Measurements from ENCODE around the gene TAF8.

The TAF8 gene

DNA sequence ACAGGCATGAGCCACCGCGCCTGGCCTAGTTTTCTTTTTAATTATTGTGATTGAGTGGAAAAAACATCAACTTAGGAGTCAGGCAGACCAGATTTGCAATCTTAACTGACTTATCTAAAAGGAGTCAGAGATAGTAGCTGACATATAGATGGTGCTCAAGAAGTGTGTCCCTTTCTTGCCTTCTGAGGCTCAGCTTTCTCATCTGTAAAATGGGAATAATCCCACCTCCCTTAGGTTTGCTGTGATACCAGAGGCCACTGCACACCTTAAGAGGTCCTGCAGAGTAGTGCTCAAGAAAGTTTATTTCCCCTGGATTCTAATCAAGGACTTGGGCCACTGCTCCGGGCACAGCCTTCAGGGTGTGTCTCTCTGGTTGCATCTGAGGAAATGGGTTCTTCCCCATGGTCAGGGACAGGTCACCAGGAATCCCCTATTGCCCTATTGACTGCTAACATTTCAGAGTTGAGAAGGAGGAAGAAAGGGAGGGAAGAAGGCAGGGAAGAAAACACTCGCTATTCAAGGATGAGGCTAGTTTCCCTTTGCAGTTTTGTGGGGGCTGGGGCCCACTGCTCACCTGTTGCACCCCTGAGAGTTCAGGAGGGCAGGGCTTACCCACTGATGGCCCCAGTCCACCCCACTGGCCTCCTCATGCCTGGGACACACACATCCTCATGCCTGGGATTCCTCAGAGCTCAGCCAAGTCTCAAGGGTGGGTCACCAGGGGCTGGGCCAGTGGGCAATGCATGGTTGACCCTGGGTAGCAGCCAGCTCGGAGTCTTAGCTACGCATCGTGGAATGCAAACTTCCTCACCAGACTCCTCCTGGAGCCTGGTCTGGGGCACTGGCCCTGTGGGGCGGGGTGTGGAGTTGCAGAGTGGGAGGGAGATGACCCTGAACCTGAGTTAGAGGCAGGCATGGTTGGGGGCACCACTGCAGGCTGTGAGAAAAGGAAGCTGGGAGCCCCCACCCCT, 70.9 kb downstream of the TAF8 start:
- H3K4me3 ChIP-seq (ENCODE audit: low read depth, low read length) = no peak overlapping the region

DNA sequence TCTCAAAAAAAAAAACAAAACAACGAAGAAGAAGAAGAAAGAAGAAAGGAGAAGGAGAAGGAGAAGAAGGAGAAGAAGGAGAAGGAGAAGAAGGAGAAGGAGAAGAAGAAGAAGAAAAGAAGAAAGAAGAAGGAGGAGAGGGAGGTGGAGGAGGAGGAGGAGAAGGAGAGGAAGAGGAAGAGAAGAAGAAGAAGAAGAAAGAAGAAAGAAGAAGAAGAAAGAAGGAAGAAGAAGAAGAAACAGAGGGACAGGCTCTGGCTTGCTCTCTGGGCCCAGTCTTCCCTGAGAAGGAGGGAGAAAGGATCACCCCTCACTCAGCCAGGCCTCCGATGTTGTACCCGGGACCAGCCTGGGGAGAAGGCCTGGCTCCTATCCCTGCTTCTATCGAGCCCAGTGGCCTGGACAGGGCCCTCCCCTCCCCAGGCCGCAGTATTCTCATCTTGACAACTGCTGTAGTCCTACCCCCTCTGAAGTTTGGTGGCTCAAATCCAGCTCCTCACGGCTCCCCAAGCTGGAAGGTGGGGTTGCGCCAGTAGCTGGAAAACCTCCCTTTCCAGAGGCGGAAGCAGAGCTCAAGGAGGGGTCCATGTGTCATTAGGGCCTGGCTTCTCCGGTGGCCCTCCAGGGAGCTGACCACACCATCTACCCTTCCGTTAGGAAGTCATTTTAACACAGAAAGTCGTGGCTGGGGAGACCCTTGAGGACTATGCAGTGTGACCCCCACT, 73.2 kb downstream of the TAF8 start:
- H3K4me3 ChIP-seq (ENCODE audit: low read depth, low read length) = no peak overlapping the region

DNA sequence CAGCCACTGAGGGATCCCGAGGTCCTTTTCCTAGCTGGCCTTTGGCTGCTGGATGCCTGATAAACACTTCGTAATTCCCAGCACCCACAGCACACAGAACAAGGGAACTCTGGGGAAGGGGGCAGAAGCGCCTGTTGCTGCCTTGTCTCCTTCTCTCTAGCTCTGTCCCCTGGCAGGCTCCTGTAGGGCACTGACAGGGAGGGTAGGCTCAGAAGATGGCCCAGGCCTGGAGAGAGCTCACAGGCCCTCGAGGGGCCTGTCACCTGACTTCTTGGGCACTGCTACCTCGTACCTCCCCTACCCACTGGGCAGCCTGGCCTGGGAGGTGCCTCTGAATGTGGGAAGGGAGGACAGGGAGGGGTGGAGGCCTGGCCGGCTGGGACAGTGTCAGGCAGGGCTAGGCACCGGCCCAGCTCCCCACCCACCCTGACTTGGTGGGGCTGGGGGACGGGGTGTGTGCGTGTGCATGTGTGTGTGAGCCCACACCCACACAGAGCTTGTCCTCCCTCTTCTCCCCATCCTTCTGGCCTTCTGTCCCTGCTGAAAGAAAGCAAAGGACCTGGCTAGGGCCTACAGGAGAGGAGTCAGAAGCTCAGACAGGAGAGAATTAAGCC, 74.0 kb downstream of the TAF8 start:
- no peak overlapping the region for H3K4me3 ChIP-seq (ENCODE audit: low read depth, low read length)

- no peak overlapping the region for H3K4me3 ChIP-seq (ENCODE audit: low read depth, low read length)
These were observed 74.9 kb downstream of the TAF8 start for GRCh38 chr6:42125231-42125630.

DNA sequence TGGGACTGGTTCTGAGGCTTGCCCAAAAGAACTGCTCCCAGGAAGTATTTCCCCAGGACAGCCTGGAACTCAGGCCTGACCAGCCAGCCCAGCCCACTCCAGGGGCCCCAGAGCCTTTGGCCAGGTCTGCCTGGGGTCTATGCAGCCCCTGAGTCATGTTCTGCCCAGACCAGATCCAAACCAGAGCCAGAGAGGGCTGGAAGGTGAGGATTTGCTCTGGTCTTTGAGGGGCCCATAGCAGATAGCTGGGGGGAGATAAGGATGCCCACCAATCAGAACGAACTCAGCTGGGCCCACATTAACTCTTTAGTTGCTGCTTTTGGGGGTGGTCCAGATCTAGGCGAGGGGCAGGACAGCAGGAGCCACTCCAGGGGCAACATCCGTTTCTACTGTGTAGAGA, 75.3 kb downstream of the TAF8 start:
- no peak overlapping the region for H3K4me3 ChIP-seq (ENCODE audit: low read depth, low read length)

- no peak overlapping the region for H3K4me3 ChIP-seq (ENCODE audit: low read depth, low read length)
These were observed 78.4 kb downstream of the TAF8 start for GRCh38 chr6:42128460-42129359.

DNA sequence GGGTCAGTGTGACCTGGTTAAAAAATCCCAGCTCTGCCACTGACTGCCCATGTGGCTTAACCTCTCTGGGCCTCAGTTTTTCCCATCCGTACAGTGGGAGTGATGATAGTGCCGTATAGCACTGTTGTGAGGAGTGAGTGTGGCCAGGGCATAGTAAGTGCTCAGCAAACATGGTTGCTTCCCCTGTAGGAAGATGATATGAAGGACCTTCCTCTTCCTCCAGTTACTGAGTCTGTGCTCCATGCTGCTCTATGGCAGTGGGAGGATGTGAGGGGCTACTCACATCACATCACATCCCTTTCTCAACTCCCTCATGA, 79.0 kb downstream of the TAF8 start:
- H3K4me3 ChIP-seq (ENCODE audit: low read depth, low read length) = no peak overlapping the region

DNA sequence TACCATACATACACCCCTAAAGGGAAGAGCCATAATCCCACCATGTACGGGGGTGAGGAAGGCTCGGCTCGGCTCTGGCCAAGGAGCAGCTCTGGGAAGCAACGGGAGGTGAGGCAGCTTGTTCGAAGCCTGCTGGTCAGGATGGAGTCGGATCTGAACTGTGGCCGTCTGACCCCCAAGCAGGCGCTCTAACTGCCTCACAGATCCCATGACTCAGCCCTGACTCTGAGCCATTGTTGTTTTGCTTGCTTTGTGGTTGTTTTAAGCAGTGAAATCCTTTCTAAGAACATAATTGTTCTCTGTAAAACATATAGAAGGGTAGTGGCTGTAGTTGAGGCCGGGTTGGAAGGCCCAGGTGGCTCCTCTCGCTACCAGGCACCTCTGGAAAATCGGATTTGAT, 81.2 kb downstream of the TAF8 start:
- no peak overlapping the region for H3K4me3 ChIP-seq (ENCODE audit: low read depth, low read length)

GRCh38 chr6:42133926-42134325, 83.6 kb downstream of the TAF8 start:
- no peak overlapping the region for H3K4me3 ChIP-seq (ENCODE audit: low read depth, low read length)

DNA sequence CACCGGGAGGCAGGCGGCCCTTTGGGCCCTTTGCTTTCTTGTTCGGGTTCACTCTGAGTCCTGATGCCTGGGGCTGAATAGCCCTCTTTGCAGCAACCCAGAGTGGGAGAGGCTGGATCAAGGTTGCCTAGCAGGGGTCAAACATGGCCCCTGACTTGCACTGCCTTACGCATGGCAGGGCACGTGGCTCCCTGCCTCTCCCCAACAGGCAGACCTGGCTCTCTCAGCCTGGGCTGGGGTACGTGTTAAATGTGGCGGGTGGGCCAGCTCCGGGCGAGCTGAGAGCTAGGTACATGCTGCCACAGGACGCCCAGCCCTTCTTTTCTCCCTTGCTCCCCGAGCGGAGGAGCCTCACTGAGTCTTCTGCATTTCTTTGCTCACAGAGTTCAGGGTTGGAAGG, 84.8 kb downstream of the TAF8 start:
- H3K4me3 ChIP-seq (ENCODE audit: low read depth, low read length) = no peak overlapping the region

DNA sequence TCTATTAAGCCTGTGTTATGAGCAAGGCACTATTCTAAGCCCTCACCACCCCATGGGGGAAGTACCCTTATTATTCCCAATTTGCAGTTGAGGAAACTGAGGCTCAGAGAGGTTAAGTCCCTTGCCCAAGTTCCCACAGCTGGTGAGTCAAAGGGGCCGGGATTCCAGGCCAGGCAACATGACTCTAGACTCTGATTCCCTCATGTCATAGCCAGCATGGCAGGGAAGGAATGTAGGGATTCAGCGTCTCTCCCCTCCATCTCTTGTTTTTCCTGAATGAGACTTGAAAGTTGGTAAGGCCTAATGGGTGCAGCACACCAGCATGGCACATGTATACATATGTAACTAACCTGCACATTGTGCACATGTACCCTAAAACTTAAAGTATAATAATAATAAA, 85.4 kb downstream of the TAF8 start:
- no peak overlapping the region for H3K4me3 ChIP-seq (ENCODE audit: low read depth, low read length)

- H3K4me3 ChIP-seq (ENCODE audit: low read depth, low read length) = no peak overlapping the region
These were observed 86.3 kb downstream of the TAF8 start for GRCh38 chr6:42136508-42137193.

Measured in iPS-11a (cell line).